D721Med (cell line): Measurements from ENCODE around the gene NEURL1.

ENCODE experiments used
- DNase-seq: peaks from one replicate; pipeline ENCODE4 v3.0.0; 2011; ENCODE audit warnings: low spot score; ENCODE audit not compliant: insufficient read length
- FAIRE-seq: peaks from 2 replicates; lab custom pipeline; 2011; peaks lifted over from hg19 to GRCh38; lab: Jason Lieb, UNC
- TF ChIP-seq, protein P1 (sequence below): IDR thresholded peaks from 2 replicates; pipeline ENCODE4 v1.5.1; 2012; ENCODE audit warnings: mild to moderate bottlenecking, control low read depth; ENCODE audit not compliant: insufficient read depth; ENCODE audit errors: missing control alignments

NEURL1 gene

GRCh38 chr10:103613616-103614015 is 120.1 kb downstream of the NEURL1 start:
- no peak for DNase-seq
- TF ChIP-seq, protein P1, sequence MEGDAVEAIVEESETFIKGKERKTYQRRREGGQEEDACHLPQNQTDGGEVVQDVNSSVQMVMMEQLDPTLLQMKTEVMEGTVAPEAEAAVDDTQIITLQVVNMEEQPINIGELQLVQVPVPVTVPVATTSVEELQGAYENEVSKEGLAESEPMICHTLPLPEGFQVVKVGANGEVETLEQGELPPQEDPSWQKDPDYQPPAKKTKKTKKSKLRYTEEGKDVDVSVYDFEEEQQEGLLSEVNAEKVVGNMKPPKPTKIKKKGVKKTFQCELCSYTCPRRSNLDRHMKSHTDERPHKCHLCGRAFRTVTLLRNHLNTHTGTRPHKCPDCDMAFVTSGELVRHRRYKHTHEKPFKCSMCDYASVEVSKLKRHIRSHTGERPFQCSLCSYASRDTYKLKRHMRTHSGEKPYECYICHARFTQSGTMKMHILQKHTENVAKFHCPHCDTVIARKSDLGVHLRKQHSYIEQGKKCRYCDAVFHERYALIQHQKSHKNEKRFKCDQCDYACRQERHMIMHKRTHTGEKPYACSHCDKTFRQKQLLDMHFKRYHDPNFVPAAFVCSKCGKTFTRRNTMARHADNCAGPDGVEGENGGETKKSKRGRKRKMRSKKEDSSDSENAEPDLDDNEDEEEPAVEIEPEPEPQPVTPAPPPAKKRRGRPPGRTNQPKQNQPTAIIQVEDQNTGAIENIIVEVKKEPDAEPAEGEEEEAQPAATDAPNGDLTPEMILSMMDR, result no peak
- no peak for FAIRE-seq

- FAIRE-seq (no peak), DNase-seq (no peak)
- TF ChIP-seq, protein P1, result no peak
These were observed 121.0 kb downstream of the NEURL1 start for GRCh38 chr10:103614306-103615158.

DNA sequence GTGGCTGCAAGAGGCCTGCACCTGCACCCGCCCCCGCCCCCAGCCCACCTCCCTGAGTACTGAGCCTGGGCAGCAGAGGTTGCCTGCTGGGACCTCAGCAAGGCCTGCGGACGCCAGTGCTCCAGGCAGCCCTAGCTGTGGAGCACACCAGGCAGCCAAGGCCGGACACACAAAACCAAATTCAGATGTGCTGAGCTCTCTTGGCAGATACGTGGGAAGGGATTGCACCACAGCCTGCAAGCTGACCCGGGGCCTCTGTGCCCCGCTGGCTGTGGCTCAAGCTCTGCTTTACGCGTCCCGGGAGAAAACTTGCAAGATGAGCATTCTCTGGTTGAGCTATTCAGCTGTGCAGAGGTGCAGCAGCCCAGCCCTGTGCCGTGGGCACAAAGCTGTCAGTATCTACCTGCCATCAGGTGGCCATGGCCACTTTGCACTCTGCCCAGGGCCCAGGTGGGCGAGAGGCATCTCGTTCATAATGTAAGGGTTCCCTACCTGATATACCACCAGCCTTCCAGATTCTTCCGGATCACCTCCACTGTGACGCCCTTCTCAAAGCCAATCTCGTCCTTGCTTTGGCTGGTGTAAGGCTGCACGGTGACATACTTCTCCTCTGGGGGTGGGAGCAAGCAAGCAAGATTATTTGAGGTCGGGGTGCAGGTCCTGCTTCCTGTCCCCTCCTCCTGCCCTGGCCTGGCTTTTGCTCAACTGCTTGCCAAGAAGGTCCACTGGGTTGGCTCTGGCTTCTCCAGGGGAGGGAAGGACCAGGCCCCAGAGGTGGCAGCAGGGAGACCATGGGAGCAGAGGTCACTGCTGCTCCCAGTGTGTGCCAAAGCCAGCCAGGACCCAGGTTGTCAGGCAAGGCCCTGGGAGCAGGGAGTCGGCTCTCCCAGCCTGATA is 123.4 kb downstream of the NEURL1 start:
- FAIRE-seq (no peak), DNase-seq (no peak)
- TF ChIP-seq, protein P1, result no peak

GRCh38 chr10:103617602-103618385 is 124.3 kb downstream of the NEURL1 start:
- FAIRE-seq (no peak), DNase-seq (no peak)
- TF ChIP-seq, protein P1, result no peak

DNA sequence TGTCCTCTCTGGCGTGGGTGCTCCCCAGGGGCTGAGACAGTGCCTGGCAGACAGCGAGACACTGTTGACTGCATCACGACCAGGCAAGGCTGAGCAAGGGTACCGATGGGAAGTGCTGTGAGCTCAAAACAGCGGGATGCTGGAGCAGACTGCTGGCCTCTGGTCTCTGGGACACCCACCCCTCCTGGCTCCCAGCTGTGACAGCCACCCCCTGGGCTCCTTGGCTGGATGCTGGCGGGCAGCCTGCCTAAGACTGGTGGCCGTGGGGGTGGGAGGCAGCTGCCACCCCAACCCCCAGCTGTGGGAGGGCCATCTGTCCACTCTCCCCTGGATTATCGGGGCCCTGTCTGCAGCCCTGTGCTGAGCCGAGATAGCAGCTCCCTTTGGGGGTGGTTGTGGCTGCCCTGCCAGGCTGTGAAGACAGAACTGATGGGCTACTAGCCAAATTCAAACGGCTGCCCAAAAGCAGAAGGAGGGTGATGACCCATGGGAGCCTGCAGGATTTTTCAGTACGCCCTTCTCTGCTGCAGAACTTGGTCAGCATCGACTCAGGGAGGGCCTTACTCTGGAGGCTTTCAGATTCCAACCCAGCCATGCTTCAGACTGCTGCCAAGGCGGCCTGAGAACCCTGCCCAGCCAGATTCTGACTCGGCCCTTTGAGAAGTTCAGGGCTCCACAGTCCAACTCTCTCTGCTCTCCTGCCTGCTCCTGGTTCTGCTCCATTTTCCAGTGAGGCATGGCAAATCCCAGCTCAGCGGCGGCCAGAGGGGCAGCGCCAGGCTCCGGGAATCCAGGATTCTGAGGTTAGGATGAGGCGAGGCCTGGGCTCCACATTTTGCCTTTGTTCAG is 125.3 kb downstream of the NEURL1 start:
- DNase-seq (no peak), FAIRE-seq (no peak)
- TF ChIP-seq, protein P1, result no peak
